ENCODE data around the gene MIB2.
"Not testable (repeated sequence)": the region's sequence is repeated elsewhere in the genome, so short reads cannot be mapped to it uniquely, and the experiment has no call there.

DNA sequence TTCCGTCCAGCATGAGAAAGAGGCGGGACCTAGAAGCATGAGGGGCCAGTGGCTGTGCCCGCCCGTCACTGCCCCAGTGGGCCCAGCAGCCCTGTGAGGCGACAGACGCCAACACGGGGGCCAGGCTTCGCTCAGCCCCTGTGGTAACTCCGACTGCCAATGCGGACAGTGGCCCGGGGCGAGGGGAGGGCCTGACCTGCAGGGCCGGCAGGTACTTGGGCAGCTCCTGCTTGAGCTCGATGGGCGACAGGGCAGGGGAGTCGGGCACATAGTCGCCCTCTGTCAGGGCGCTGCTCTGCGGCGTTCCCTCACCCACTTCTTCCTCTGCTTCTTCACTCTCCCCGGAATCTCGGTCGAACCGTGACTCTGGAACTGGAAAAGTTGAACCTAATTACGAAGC is 24.8 kb downstream of the MIB2 start:
- not testable (repeated sequence) for TF ChIP-seq EP300 (IDR thresholded peaks at IDR 0.05; ENCODE audit: low read depth)
- TF ChIP-seq, protein P1, sequence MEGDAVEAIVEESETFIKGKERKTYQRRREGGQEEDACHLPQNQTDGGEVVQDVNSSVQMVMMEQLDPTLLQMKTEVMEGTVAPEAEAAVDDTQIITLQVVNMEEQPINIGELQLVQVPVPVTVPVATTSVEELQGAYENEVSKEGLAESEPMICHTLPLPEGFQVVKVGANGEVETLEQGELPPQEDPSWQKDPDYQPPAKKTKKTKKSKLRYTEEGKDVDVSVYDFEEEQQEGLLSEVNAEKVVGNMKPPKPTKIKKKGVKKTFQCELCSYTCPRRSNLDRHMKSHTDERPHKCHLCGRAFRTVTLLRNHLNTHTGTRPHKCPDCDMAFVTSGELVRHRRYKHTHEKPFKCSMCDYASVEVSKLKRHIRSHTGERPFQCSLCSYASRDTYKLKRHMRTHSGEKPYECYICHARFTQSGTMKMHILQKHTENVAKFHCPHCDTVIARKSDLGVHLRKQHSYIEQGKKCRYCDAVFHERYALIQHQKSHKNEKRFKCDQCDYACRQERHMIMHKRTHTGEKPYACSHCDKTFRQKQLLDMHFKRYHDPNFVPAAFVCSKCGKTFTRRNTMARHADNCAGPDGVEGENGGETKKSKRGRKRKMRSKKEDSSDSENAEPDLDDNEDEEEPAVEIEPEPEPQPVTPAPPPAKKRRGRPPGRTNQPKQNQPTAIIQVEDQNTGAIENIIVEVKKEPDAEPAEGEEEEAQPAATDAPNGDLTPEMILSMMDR (IDR thresholded peaks at IDR 0.05): not testable (repeated sequence)

All from transverse colon (tissue), 3 donors.